RWPE2 (cell line): ENCODE results near the gene TBC1D4.
"Not testable (repeated sequence)": the region's sequence is repeated elsewhere in the genome, so short reads cannot be mapped to it uniquely, and the experiment has no call there.

ENCODE experiments used
- ATAC-seq: fragments of 200-7000 bp; cut with Tn5 transposase; 3 replicates; pipeline ENCODE4 v1.9.1; 2021; ENCODE audit warnings: low read depth
- DNase-seq: peaks from one replicate; pipeline ENCODE4 v3.0.0-alpha.2; 2020; ENCODE audit warnings: low spot score
- H3K27ac ChIP-seq: fragments of 450-650 bp; 2 replicates; pipeline ENCODE4 v1.5.1; 2017; ENCODE audit warnings: mild to moderate bottlenecking; ENCODE audit not compliant: poor library complexity, severe bottlenecking
- H3K27me3 ChIP-seq: fragments of 250-450 bp; sonication (Bioruptor Pico); 2 replicates; pipeline ENCODE4 v1.5.1; 2021; ENCODE audit warnings: mild to moderate bottlenecking, moderate library complexity; ENCODE audit not compliant: insufficient read depth, poor library complexity, severe bottlenecking
- H3K36me3 ChIP-seq: fragments of 250-450 bp; sonication (Bioruptor Pico); 2 replicates; pipeline ENCODE4 v1.5.1; 2020; ENCODE audit warnings: low read depth, mild to moderate bottlenecking, moderate library complexity
- H3K4me1 ChIP-seq: fragments of 250-450 bp; sonication (Bioruptor Pico); 2 replicates; pipeline ENCODE4 v1.5.1; 2021; ENCODE audit warnings: mild to moderate bottlenecking, moderate library complexity; ENCODE audit not compliant: insufficient read depth, poor library complexity, severe bottlenecking
- H3K4me3 ChIP-seq: fragments of 250-450 bp; sonication (Bioruptor Pico); 2 replicates; pipeline ENCODE4 v1.5.1; 2021; ENCODE audit warnings: mild to moderate bottlenecking, moderate library complexity; ENCODE audit not compliant: severe bottlenecking
- H3K9me3 ChIP-seq: fragments of 250-450 bp; sonication (Bioruptor Pico); 2 replicates; pipeline ENCODE4 v1.5.1; 2021; ENCODE audit warnings: mild to moderate bottlenecking, moderate library complexity; ENCODE audit not compliant: severe bottlenecking
- TF ChIP-seq, protein P1 (sequence below): fragments of 450-650 bp; IDR thresholded peaks from one replicate; pipeline ENCODE4 v1.5.1; 2017; ENCODE audit warnings: mild to moderate bottlenecking, moderate library complexity; ENCODE audit not compliant: poor library complexity, severe bottlenecking

The TBC1D4 gene

DNA sequence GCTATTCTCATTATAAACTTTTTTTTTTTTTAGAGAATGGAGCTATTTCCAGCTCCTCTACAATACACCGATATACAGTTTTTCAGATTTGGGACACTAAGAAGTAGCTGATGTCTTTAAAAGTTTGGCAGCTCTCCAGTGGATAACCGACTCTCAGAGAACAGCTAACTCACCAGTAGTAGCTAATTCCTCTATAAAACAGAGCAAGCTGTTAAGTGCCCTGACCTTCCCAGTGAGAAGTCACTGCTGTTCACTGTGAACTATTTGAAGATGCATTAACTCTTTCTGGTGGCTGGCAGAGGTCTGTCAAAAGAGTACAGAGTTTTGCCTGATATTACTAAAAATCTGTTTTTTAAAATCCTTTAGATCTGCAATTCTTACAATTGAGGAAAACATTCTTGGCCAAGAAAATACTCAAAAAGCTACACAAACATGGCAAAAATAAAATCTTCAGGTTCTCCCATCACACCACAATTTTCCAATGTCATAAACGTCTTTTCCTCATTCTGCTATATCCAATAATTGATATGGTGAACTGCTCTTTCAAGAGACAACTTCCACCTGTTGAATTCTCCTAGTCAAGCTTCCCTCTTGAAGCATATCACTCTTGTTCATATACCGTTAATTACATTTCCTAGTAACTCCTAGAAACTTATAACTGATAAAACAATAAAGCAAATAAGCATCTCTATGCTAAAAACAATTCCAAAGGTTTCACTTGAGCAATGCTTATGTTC is 44.2 kb downstream of the TBC1D4 start:
- no peaks in the 10 kb centered on the region for H3K27me3 ChIP-seq
- ATAC-seq = no peak
- no peak overlapping the region for H3K4me3 ChIP-seq

DNA sequence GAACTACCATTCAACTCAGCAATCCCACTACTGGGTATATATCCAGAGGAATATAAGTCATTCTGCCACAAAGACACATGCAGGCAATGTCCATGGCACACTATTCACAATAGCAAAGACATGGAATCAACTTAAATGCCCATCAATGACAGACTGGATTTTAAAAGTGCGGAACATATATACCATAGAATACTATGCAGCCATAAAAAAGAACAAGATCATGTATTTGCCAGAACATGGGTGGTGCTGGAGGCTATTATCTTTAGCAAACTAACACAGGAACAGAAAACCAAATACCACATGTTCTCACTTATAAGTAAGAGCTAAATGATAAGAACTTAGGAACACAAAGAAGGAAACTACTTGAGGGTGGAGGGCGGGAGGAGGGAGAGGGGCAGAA is 47.8 kb downstream of the TBC1D4 start:
- not testable (repeated sequence) for ATAC-seq, H3K27ac ChIP-seq, H3K4me3 ChIP-seq, H3K36me3 ChIP-seq, H3K4me1 ChIP-seq, H3K27me3 ChIP-seq, DNase-seq, H3K9me3 ChIP-seq

More for the DNA sequence above, 44.2 kb downstream of the TBC1D4 start:
- Histone ChIP-seq H3K27ac (no peak overlapping the region), H3K9me3 (no peaks in the 10 kb centered on the region), H3K4me1 (no peaks in the 10 kb centered on the region), H3K36me3 (no peaks in the 10 kb centered on the region)
- TF ChIP-seq, protein P1, sequence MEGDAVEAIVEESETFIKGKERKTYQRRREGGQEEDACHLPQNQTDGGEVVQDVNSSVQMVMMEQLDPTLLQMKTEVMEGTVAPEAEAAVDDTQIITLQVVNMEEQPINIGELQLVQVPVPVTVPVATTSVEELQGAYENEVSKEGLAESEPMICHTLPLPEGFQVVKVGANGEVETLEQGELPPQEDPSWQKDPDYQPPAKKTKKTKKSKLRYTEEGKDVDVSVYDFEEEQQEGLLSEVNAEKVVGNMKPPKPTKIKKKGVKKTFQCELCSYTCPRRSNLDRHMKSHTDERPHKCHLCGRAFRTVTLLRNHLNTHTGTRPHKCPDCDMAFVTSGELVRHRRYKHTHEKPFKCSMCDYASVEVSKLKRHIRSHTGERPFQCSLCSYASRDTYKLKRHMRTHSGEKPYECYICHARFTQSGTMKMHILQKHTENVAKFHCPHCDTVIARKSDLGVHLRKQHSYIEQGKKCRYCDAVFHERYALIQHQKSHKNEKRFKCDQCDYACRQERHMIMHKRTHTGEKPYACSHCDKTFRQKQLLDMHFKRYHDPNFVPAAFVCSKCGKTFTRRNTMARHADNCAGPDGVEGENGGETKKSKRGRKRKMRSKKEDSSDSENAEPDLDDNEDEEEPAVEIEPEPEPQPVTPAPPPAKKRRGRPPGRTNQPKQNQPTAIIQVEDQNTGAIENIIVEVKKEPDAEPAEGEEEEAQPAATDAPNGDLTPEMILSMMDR = no peak
- no peak for DNase-seq

DNA sequence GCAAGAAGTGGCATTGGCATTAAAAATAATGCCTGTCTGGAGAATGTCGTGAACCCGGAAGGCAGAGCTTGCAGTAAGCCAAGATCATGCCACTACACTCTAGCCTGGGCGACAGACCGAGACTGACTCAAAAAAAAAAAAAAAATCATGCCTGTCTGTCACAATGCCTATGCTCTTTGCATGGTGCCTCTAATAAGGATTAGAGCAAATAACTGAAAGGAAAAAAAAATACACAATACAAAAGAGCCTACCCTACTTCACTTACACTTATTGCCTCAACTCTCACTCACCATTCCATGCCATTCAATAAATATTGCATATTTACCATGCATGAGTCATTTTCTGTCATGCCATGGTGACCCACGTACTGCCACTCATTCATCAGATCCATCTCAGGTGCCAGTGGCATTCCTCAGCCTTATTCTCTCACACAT is 49.1 kb downstream of the TBC1D4 start:
- DNase-seq = no peak
- Histone ChIP-seq H3K27ac (no peak overlapping the region), H3K27me3 (no peaks in the 10 kb centered on the region), H3K4me3 (no peak overlapping the region), H3K9me3 (no peaks in the 10 kb centered on the region), H3K4me1 (no peaks in the 10 kb centered on the region), H3K36me3 (no peaks in the 10 kb centered on the region)
- no peak for ATAC-seq
- TF ChIP-seq, protein P1 = no peak

DNA sequence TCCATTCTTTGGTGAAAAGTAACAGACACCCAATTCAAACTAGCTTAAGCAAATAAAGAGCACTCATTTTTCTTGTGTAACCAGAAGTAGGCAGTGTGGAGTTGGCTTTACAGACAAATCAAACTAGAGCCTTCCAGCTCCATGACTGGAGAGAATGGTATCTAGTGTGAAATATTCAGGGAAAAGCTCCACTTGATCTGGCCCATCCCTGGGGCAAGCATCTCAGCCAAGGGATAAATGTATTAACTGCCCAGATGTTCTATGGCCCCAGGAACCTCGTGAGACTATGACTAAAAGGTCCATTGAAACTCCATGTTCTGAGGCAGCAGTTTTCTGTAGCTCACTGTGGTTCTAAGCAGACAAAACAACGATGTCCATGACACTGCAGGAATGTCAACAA is 49.9 kb downstream of the TBC1D4 start:
- Histone ChIP-seq H3K4me1 (no peaks in the 10 kb centered on the region), H3K9me3 (no peaks in the 10 kb centered on the region), H3K4me3 (no peak overlapping the region), H3K27ac (no peak overlapping the region), H3K36me3 (no peaks in the 10 kb centered on the region), H3K27me3 (no peaks in the 10 kb centered on the region)
- no peak for ATAC-seq
- TF ChIP-seq, protein P1 = no peak
- DNase-seq = no peak

DNA sequence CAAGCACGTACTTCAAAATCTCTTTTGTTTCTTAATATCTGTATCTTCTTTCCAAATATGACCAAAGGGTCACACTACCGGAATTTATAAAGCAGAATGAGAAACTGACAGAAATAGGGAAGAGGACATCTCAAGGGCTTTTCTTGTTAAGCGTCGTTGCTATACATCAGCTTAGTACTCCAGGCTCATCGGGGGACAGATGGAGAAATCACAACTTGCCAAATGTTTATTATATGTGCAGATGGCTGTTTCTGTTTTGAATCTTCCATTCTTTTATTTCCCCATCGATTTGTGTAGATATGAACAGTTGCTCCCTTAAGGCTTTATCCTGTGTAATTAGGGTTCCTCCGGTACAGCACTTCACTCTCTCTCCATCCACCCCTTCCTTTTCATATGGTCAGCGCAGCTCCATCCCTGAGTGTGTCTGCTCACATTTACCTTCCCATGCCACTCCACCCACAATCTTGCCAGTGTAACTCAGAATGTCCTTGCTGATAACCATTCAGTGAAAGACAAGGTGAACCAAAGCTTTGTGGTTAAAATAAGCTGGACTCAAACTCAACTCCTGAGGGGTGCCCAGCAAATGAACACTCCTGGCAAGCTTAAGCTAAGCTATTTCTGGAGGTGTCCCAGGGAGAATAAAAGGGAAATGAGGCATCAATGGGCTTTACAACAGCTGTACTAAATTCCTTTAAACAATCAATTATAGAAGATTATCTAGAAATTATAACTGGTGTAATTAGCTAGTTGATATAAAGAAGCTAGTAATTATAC is 51.3 kb downstream of the TBC1D4 start:
- Histone ChIP-seq H3K4me1 (no peaks in the 10 kb centered on the region), H3K9me3 (no peaks in the 10 kb centered on the region), H3K27ac (no peak overlapping the region), H3K27me3 (no peaks in the 10 kb centered on the region), H3K4me3 (no peak overlapping the region), H3K36me3 (no peaks in the 10 kb centered on the region)
- ATAC-seq (no peak), DNase-seq (no peak)
- TF ChIP-seq, protein P1 = no peak
